Endothelial cell of umbilical vein (primary cell): ENCODE data around the gene TPM2.

Source experiments
- EZH2 ChIP-seq: IDR thresholded peaks from 2 replicates; pipeline ENCODE4 v1.6.1; 2012; ENCODE audit warnings: borderline replicate concordance, low read depth, mild to moderate bottlenecking, moderate library complexity, low read length, inconsistent platforms; ENCODE audit not compliant: severe bottlenecking
- JUN ChIP-seq: IDR thresholded peaks from 2 replicates; pipeline ENCODE4 v1.6.1; 2011; ENCODE audit warnings: borderline replicate concordance, low read depth; ENCODE audit not compliant: insufficient read length, insufficient read depth
- MYC ChIP-seq: IDR thresholded peaks from one replicate; pipeline ENCODE4 v1.6.1; 2011; ENCODE audit warnings: mild to moderate bottlenecking, low read depth, low read length
- POLR2A ChIP-seq: IDR thresholded peaks from 2 replicates; pipeline ENCODE4 v1.6.1; 2012; ENCODE audit warnings: low read depth, mild to moderate bottlenecking, control low read depth, low read length
- POLR2AphosphoS5 ChIP-seq: IDR thresholded peaks from 2 replicates; pipeline ENCODE4 v1.6.1; 2012; ENCODE audit warnings: low read depth, mild to moderate bottlenecking, control low read depth, low read length, moderate library complexity; ENCODE audit not compliant: insufficient read depth
- TF ChIP-seq, protein P1 (sequence below), 2 donors: IDR thresholded peaks; 1 replicate in 1 of 2; 2 replicates in 1 of 2; pipeline ENCODE4 v1.5.1; 2011; ENCODE audit warnings: low read length in 2 of 2, mild to moderate bottlenecking in 2 of 2, moderate library complexity in 2 of 2, control low read depth in 1 of 2, inconsistent platforms in 1 of 2, low read depth in 1 of 2; ENCODE audit not compliant: insufficient read depth in 1 of 2; ENCODE audit errors: extremely low read depth in 1 of 2
- TF ChIP-seq, protein P2 (sequence below): IDR thresholded peaks from 2 replicates; pipeline ENCODE4 v1.6.1; 2011; ENCODE audit not compliant: insufficient read depth, insufficient read length

DNA sequence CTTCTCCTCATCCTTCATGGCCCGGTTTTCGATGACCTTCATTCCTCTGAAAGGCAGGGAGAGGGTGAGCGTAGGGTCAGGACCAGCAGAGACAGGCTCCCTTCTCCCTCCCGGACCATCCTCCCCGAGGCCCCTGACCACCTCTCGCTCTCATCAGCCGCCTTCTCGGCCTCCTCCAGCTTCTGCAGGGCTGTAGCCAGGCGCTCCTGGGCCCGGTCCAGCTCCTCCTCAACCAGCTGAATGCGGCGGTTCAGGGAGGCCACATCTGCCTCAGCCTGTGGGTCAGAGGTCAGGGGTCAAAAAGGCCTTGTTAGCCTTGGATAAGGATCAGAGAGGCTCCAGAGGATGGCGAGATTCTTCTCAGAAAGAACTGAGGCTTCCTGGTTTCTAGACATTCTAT lies 4.2 kb downstream of the TPM2 start:
- TF ChIP-seq EZH2 (no peak), POLR2A (no peak), MYC (no peak), POLR2AphosphoS5 (no peak), JUN (no peak)
- TF ChIP-seq, protein P1, sequence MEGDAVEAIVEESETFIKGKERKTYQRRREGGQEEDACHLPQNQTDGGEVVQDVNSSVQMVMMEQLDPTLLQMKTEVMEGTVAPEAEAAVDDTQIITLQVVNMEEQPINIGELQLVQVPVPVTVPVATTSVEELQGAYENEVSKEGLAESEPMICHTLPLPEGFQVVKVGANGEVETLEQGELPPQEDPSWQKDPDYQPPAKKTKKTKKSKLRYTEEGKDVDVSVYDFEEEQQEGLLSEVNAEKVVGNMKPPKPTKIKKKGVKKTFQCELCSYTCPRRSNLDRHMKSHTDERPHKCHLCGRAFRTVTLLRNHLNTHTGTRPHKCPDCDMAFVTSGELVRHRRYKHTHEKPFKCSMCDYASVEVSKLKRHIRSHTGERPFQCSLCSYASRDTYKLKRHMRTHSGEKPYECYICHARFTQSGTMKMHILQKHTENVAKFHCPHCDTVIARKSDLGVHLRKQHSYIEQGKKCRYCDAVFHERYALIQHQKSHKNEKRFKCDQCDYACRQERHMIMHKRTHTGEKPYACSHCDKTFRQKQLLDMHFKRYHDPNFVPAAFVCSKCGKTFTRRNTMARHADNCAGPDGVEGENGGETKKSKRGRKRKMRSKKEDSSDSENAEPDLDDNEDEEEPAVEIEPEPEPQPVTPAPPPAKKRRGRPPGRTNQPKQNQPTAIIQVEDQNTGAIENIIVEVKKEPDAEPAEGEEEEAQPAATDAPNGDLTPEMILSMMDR (IDR thresholded peaks at IDR 0.05; ENCODE audit: extremely low read depth in 1 of 2, insufficient read depth in 1 of 2, low read depth in 1 of 2, low read length in 2 of 2): no peak
- TF ChIP-seq, protein P2, sequence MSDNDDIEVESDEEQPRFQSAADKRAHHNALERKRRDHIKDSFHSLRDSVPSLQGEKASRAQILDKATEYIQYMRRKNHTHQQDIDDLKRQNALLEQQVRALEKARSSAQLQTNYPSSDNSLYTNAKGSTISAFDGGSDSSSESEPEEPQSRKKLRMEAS: no peak
